ENCODE measurements around the gene L1CAM.

Gene L1CAM

DNA sequence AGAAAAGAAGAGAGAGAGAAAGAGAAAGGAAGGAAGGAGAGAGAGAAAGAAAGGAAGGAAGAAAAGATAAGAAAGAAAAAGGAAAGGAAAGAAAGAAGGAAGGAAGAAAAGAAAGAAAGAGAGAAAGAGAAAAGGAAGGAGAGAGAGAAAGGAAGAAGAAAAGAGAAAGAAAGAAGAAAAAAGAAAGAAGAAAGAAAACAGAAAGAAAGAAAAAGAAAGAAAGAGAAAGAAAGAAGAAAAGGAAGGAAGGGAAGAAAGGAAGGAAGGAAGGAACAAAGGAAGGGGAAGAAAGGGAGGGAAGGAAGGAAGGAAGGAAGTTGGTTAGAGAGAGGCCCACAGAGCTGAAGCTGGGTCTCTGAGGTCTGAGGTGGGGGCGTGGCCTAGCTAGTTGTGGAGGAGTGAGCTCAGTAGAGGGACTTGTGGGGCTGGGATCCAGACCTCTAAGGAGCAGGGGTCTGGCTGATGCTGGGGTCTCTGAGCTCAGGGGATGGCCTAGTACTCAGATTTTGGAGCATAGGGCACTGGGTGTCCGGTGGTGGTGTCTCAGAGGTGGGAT lies 28.5 kb downstream of the L1CAM start:
- Histone ChIP-seq H3K4me3 (no peak overlapping the region), H3K27ac (no peak overlapping the region)
- DNase-seq (ENCODE audit: low spot score) = no peak
- TF ChIP-seq, protein P1, sequence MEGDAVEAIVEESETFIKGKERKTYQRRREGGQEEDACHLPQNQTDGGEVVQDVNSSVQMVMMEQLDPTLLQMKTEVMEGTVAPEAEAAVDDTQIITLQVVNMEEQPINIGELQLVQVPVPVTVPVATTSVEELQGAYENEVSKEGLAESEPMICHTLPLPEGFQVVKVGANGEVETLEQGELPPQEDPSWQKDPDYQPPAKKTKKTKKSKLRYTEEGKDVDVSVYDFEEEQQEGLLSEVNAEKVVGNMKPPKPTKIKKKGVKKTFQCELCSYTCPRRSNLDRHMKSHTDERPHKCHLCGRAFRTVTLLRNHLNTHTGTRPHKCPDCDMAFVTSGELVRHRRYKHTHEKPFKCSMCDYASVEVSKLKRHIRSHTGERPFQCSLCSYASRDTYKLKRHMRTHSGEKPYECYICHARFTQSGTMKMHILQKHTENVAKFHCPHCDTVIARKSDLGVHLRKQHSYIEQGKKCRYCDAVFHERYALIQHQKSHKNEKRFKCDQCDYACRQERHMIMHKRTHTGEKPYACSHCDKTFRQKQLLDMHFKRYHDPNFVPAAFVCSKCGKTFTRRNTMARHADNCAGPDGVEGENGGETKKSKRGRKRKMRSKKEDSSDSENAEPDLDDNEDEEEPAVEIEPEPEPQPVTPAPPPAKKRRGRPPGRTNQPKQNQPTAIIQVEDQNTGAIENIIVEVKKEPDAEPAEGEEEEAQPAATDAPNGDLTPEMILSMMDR (IDR thresholded peaks at IDR 0.05) = no peak

DNA sequence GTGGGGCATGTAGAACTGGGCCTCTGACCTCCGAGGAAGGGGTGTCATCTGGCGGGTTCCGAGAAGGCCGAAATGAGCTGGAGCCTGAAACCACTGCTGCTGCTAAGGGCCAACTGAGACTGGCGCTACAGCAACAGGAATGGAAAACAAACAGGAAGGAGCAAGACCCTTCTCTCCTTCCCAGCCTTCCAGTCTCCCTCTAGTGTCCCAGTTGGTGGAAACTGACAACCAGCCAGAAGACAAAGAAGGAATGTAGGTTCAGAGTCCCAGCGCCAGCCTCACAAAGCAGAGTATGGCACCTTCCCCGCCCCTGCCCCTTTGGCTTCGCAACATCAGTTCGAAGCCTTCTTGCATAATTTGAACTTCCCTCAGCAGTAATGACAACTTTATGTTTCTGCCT lies 31.3 kb downstream of the L1CAM start:
- TF ChIP-seq, protein P1 (IDR thresholded peaks at IDR 0.05) = no peak
- Histone ChIP-seq H3K4me3 (no peak overlapping the region), H3K27ac (no peak overlapping the region)
- DNase-seq (ENCODE audit: low spot score) = no peak

DNA sequence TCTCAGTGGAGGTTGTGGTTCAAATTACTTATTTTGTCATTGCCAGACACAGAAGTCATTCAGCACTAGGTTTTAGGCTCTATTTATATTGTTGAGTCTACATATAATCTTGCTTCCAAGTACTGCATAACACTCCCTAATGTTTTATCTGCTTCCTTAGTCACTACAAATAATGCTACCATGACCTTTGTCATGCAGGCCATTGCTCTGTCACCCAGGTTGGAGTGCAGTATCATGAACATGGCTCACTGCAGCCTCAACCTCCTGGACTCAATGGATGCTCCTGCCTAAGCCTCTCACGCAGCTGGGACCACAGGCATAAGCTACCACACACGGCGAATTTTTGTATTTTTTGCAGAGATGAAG lies 32.1 kb downstream of the L1CAM start:
- TF ChIP-seq, protein P1 (IDR thresholded peaks at IDR 0.05) = no peak
- no peak for DNase-seq (ENCODE audit: low spot score)
- Histone ChIP-seq H3K27ac (no peak overlapping the region), H3K4me3 (no peak overlapping the region)

DNA sequence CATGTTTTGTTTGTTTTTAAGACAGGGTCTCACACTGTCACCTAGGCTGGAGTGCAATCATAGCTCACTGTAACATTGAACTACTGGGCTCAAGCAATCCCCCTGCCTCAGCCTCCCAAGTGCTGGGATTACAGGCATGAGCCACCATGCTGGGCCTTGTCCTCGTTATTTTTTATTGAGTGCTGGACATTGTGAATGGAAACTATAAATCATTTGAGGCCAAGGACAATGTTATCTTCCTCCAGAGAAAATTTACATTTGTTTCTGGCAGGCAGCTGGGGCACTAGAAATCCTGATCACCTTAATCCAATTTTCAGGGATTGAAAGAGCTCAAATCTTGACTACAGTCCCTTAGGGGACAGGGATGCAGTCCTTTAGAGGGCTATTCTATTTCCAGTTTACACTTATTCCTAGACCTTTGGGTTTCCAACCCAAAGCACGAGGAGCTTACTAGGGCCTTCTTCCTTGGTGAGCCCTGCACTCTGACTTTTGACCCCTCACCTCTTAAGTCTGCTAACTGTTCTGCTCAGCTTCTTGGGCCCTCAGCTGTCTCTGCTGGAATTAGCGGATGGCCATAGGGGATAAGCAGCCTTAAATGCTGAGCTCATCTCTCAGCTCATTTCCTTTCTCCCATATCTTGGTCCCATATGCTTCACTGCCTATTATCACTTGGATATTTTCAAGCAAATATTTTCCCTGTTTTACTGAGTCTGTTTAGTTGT lies 32.6 kb downstream of the L1CAM start:
- H3K4me3 ChIP-seq = no peak overlapping the region
- DNase-seq (ENCODE audit: low spot score) = no peak
- H3K27ac ChIP-seq = no peak overlapping the region
- TF ChIP-seq, protein P1 (IDR thresholded peaks at IDR 0.05) = no peak

DNA sequence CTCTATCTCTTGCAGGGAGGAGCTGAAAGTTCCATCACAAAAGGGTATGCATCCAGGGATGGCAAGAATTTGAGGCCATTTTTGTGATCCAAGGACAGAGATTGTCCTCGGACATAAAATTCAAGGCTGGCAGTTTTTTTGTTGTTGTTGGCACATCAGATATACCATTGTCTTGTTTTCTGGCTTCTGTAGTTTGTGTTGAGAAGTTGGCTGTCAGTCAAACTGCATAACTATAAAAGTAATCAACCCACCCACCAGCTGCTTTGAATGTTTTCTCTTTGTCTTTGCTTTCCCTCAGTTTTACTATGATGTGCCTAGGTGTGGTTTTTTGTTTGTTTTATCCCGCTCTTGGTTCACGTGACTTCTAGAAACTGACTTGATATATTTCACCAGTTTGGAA lies 34.0 kb downstream of the L1CAM start:
- no peak overlapping the region for H3K27ac ChIP-seq
- H3K4me3 ChIP-seq = no peak overlapping the region
- no peak for DNase-seq (ENCODE audit: low spot score)
- TF ChIP-seq, protein P1 (IDR thresholded peaks at IDR 0.05) = no peak

DNA sequence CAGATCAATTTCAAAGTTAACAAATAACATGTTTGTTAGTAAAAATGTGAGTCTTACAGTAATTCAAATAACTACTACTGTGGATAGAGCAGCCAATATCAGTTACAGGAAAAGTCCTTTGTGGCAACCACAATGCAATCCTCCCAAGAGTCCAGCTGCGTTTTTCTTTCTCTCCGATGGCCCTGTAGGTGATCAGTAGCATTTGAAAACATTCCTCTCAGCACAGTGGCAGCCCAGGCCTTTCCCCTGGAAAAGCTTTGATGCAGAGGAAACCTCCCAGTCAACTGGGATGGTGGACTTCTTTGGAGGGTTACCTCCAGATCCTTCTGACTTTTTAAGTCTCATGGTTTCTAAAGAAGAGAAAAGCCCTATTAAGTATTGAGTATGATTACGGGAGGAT lies 37.6 kb downstream of the L1CAM start:
- TF ChIP-seq, protein P1 (IDR thresholded peaks at IDR 0.05) = no peak
- no peak overlapping the region for H3K4me3 ChIP-seq
- DNase-seq (ENCODE audit: low spot score) = no peak
- H3K27ac ChIP-seq = no peak overlapping the region

DNA sequence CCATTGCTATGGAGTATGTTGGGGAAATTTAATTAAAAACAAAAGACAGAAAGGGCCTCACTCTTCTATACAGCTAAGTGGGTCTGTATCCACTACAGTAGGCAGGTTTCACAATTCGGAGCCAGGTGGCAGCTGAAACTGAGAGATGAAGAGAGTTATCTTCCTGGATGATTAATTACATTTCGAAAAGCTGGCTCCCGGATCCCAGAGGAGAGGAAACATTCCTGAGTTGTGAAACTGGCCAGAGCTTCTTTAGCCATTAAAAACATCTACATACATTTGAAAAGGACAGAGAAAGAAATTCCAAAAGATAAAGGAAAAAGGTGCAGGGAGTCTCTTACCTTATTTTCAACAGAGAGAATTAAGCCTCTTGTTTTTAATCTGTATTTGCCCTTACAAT lies 40.1 kb downstream of the L1CAM start:
- TF ChIP-seq, protein P1 (IDR thresholded peaks at IDR 0.05) = no peak
- Histone ChIP-seq H3K4me3 (no peak overlapping the region), H3K27ac (no peak overlapping the region)
- DNase-seq (ENCODE audit: low spot score) = no peak

Measured in coronary artery (tissue), 2 donors.